WTC11 (cell line): Measurements from ENCODE around the gene MCRS1. TPM values are rescaled to one million over a fixed set of nuclear protein-coding genes. Genes with fewer than 3 reads are reported as not detected.

Experiments
- ATAC-seq: fragments of 200-7000 bp; cut with Tn5 transposase; 2 replicates; pipeline ENCODE4 v1.10.0; 2021; ENCODE audit warnings: mild to moderate bottlenecking, moderate library complexity
- CTCF ChIA-PET: fragments of 300-600 bp; sonication (Branson Sonifier 250); formaldehyde crosslinking; loops from one replicate; lab custom pipeline; 2021; ENCODE audit warnings: antibody characterized with exemption; lab: Charles Lee
- POLR2A ChIA-PET: fragments of 350-600 bp; sonication (Branson Sonifier 250); formaldehyde crosslinking; loops from one replicate; lab custom pipeline; 2021; ENCODE audit warnings: antibody characterized with exemption; lab: Charles Lee
- DNase-seq: peaks from one replicate; pipeline ENCODE4 v3.0.0; 2021; ENCODE audit warnings: low spot score
- H3K27ac Mint-ChIP-seq: 2 replicates; pipeline ENCODE4 v1.8.0; 2021; ENCODE audit warnings: mixed read lengths
- H3K27me3 Mint-ChIP-seq: 2 replicates; pipeline ENCODE4 v1.8.0; 2021; ENCODE audit warnings: low read depth, mild to moderate bottlenecking, moderate library complexity, mixed read lengths
- H3K36me3 Mint-ChIP-seq: 2 replicates; pipeline ENCODE4 v1.8.0; 2021; ENCODE audit warnings: mixed read lengths
- H3K4me1 Mint-ChIP-seq: 2 replicates; pipeline ENCODE4 v1.8.0; 2022; ENCODE audit warnings: mixed read lengths
- H3K4me3 Mint-ChIP-seq: 2 replicates; pipeline ENCODE4 v1.8.0; 2021; ENCODE audit warnings: mild to moderate bottlenecking, moderate library complexity, mixed read lengths
- H3K9me3 Mint-ChIP-seq: 2 replicates; pipeline ENCODE4 v1.8.0; 2021; ENCODE audit warnings: mixed read lengths
- AFF4 ChIP-seq: sonication (generic); formaldehyde crosslinking; IDR thresholded peaks from 2 replicates; pipeline ENCODE4 v1.8.1; 2023; ENCODE audit warnings: mild to moderate bottlenecking, missing genetic modification reagents, borderline replicate concordance
- CREB1 ChIP-seq: sonication (generic); formaldehyde crosslinking; IDR thresholded peaks from 2 replicates; pipeline ENCODE4 v1.8.0; 2023; ENCODE audit warnings: mild to moderate bottlenecking, missing genetic modification reagents
- E2F5 ChIP-seq: sonication (generic); formaldehyde crosslinking; IDR thresholded peaks from 2 replicates; pipeline ENCODE4 v1.8.1; 2022; ENCODE audit warnings: mild to moderate bottlenecking, moderate library complexity, missing genetic modification reagents
- ELF4 ChIP-seq: sonication (generic); formaldehyde crosslinking; IDR thresholded peaks from 2 replicates; pipeline ENCODE4 v1.8.1; 2022; ENCODE audit warnings: low read depth, mild to moderate bottlenecking, moderate library complexity, missing genetic modification reagents
- FOXJ3 ChIP-seq: sonication (generic); formaldehyde crosslinking; IDR thresholded peaks from 2 replicates; pipeline ENCODE4 v1.9.0; 2021; ENCODE audit warnings: missing genetic modification reagents, mild to moderate bottlenecking, borderline replicate concordance
- FOXK1 ChIP-seq: sonication (generic); formaldehyde crosslinking; IDR thresholded peaks from 2 replicates; pipeline ENCODE4 v1.8.0; 2022; ENCODE audit warnings: mild to moderate bottlenecking, moderate library complexity, missing genetic modification reagents
- IRF1 ChIP-seq: sonication (generic); formaldehyde crosslinking; IDR thresholded peaks from 2 replicates; pipeline ENCODE4 v1.8.0; 2023; ENCODE audit warnings: missing genetic modification reagents
- NFE2L1 ChIP-seq: sonication (generic); formaldehyde crosslinking; IDR thresholded peaks from 2 replicates; pipeline ENCODE4 v1.8.1; 2023; ENCODE audit warnings: missing genetic modification reagents
- NR1H2 ChIP-seq: sonication (generic); formaldehyde crosslinking; IDR thresholded peaks from 2 replicates; pipeline ENCODE4 v1.9.0; 2021; ENCODE audit warnings: mild to moderate bottlenecking, moderate library complexity, missing genetic modification reagents
- PRDM15 ChIP-seq: sonication (generic); formaldehyde crosslinking; IDR thresholded peaks from 2 replicates; pipeline ENCODE4 v1.8.0; 2022; ENCODE audit warnings: missing genetic modification reagents
- RORB ChIP-seq: fragments of 250-450 bp; sonication (Bioruptor Pico); IDR thresholded peaks from 2 replicates; pipeline ENCODE4 v1.9.0; 2021; ENCODE audit warnings: mild to moderate bottlenecking
- SMAD4 ChIP-seq: sonication (generic); formaldehyde crosslinking; IDR thresholded peaks from 2 replicates; pipeline ENCODE4 v1.8.0; 2022; ENCODE audit warnings: mild to moderate bottlenecking, missing genetic modification reagents
- USF2 ChIP-seq: sonication (generic); formaldehyde crosslinking; IDR thresholded peaks from 2 replicates; pipeline ENCODE4 v1.8.1; 2023; ENCODE audit warnings: mild to moderate bottlenecking, missing genetic modification reagents, moderate library complexity
- ZNF263 ChIP-seq: sonication (generic); formaldehyde crosslinking; IDR thresholded peaks from 2 replicates; pipeline ENCODE4 v1.8.1; 2022; ENCODE audit warnings: low read depth, mild to moderate bottlenecking, moderate library complexity, missing genetic modification reagents
- ZNF317 ChIP-seq: sonication (generic); formaldehyde crosslinking; IDR thresholded peaks from 2 replicates; pipeline ENCODE4 v1.8.1; 2023; ENCODE audit warnings: low read depth, mild to moderate bottlenecking, moderate library complexity, missing genetic modification reagents, borderline replicate concordance
- total RNA-seq: library from RNA; stranded (reverse); gene quantifications from 3 replicates; pipeline ENCODE4 v1.2.3, GENCODE V29; 2021
- TF ChIP-seq, protein P1 (sequence below): sonication (generic); formaldehyde crosslinking; IDR thresholded peaks from 2 replicates; pipeline ENCODE4 v1.8.0; 2022; ENCODE audit warnings: mild to moderate bottlenecking, missing genetic modification reagents
- TF ChIP-seq, protein P2 (sequence below): sonication (generic); formaldehyde crosslinking; IDR thresholded peaks from 2 replicates; pipeline ENCODE4 v1.8.0; 2022; ENCODE audit warnings: mild to moderate bottlenecking, missing genetic modification reagents
- TF ChIP-seq, protein P3 (sequence below): sonication (generic); formaldehyde crosslinking; IDR thresholded peaks from 2 replicates; pipeline ENCODE4 v1.8.1; 2022; ENCODE audit warnings: low read depth, missing genetic modification reagents, borderline replicate concordance
- TF ChIP-seq, protein P4 (sequence below): fragments of 250-450 bp; sonication (Bioruptor Pico); conservative IDR thresholded peaks from 2 replicates; pipeline ENCODE4 v1.9.0; 2021; ENCODE audit warnings: mild to moderate bottlenecking

The MCRS1 gene
- total RNA-seq, 1 experiment from 2014 or later = 105 TPM

GRCh38 chr12:49518914-49519573 is 48.9 kb downstream of the MCRS1 start (continued):
- TF ChIP-seq, protein P1, sequence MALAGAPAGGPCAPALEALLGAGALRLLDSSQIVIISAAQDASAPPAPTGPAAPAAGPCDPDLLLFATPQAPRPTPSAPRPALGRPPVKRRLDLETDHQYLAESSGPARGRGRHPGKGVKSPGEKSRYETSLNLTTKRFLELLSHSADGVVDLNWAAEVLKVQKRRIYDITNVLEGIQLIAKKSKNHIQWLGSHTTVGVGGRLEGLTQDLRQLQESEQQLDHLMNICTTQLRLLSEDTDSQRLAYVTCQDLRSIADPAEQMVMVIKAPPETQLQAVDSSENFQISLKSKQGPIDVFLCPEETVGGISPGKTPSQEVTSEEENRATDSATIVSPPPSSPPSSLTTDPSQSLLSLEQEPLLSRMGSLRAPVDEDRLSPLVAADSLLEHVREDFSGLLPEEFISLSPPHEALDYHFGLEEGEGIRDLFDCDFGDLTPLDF (CRISPR knock-in tag) = no peak
- TF ChIP-seq, protein P2, sequence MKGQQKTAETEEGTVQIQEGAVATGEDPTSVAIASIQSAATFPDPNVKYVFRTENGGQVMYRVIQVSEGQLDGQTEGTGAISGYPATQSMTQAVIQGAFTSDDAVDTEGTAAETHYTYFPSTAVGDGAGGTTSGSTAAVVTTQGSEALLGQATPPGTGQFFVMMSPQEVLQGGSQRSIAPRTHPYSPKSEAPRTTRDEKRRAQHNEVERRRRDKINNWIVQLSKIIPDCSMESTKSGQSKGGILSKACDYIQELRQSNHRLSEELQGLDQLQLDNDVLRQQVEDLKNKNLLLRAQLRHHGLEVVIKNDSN (CRISPR knock-in tag) = no peak
- TF ChIP-seq SMAD4 (CRISPR knock-in tag) = no peak
- no peak for TF ChIP-seq E2F5 (CRISPR knock-in tag)
- TF ChIP-seq, protein P3, sequence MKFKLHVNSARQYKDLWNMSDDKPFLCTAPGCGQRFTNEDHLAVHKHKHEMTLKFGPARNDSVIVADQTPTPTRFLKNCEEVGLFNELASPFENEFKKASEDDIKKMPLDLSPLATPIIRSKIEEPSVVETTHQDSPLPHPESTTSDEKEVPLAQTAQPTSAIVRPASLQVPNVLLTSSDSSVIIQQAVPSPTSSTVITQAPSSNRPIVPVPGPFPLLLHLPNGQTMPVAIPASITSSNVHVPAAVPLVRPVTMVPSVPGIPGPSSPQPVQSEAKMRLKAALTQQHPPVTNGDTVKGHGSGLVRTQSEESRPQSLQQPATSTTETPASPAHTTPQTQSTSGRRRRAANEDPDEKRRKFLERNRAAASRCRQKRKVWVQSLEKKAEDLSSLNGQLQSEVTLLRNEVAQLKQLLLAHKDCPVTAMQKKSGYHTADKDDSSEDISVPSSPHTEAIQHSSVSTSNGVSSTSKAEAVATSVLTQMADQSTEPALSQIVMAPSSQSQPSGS (CRISPR knock-in tag) = no peak
- no peak for TF ChIP-seq FOXK1 (CRISPR knock-in tag)

DNA sequence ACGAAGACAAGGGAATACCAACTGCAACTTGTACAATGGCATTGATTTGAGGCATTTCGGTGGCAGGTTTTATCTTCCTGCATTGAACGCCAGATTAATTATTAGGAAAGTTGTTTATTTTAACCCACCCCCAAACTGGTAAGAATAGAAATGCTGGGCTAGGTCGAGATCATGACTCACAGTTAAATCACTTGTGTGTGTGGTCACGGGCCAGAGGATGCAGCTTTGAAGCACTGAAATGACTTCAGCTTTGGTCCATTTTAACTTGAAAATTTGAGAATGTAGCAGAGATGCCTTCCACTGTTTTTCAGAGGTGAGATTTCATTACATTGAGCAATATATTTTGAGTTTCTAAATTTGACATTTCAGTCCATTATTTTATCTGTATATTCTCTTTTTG is 52.7 kb downstream of the MCRS1 start:
- Mint-ChIP-seq H3K36me3 (no peaks in the 10 kb centered on the region), H3K4me3 (no peak overlapping the region), H3K4me1 (no peaks in the 10 kb centered on the region), H3K27me3 (no peaks in the 10 kb centered on the region), H3K27ac (no peak overlapping the region; the same call in 1 of the 2 replicates), H3K9me3 (no peaks in the 10 kb centered on the region)
- DNase-seq (no peak), ATAC-seq (no peak)
- POLR2A ChIA-PET = no interaction called here
- CTCF ChIA-PET = interaction anchor here (5.4 to 7.1 kb wide), 2 partner anchors 156 to 168 kb away, joined by 51 to 141 read pairs; partner anchors contain the start of gene DNAJC22
- no peak for TF ChIP-seq PRDM15
- TF ChIP-seq NFE2L1 (CRISPR knock-in tag) = no peak
- TF ChIP-seq ELF4 = no peak
- TF ChIP-seq FOXJ3 (CRISPR knock-in tag) = no peak
- no peak for TF ChIP-seq CREB1
- TF ChIP-seq NR1H2 (CRISPR knock-in tag) = no peak
- no peak for TF ChIP-seq USF2 (CRISPR knock-in tag)
- no peak for TF ChIP-seq ZNF263 (CRISPR knock-in tag)
- TF ChIP-seq RORB (CRISPR knock-in tag) = no peak
- no peak for TF ChIP-seq AFF4 (CRISPR knock-in tag)
- no peak for TF ChIP-seq ZNF317 (CRISPR knock-in tag)
- no peak for TF ChIP-seq IRF1 (CRISPR knock-in tag)
- TF ChIP-seq, protein P4, sequence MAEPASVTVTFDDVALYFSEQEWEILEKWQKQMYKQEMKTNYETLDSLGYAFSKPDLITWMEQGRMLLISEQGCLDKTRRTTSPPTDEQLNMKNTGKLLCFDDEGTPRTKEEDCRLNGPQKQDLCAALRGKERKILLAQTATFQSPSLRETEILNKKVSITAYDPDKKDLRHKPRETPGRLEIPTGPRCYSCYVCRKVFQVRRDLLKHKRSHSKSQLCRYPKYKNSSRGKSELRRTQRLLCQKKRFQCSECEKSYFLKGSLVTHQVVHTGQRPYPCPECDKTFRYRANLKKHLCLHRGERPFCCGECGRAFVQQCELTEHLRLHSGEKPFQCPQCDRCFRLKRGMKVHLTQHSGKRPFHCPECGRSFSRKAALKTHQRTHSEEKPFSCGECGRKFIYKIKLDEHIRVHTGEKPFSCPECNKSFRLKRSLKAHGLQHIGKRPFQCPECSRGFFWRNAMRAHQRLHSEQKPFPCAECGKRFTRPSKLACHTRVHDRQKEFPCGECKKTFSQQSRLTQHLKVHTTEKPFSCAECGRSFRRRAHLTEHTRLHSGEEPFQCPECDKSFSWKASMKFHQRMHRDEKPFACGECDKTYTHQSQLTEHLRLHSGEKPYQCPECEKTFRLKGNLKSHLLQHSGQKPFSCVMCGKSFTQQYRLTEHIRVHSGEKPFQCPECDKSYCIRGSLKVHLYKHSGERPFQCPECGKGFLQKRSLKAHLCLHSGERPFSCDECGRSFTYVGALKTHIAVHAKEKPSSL (CRISPR knock-in tag) = no peak
